HL-60 (cell line): ENCODE results near the gene DNAH10.

Experiments
- DNase-seq, 2 experiments: peaks; one replicate each; pipeline ENCODE4 v3.0.0-alpha.2; 2010 to 2020; ENCODE audit warnings: low read depth in 1 of 2, low spot score in 1 of 2
- H3K27ac ChIP-seq: fragments of 250-450 bp; sonication (Bioruptor Pico); replicated peaks from 2 replicates; pipeline ENCODE4 v1.5.1; 2020; ENCODE audit warnings: mild to moderate bottlenecking, moderate library complexity
- H3K27me3 ChIP-seq: fragments of 250-450 bp; sonication (Bioruptor Pico); 2 replicates; pipeline ENCODE4 v1.5.1; 2021; ENCODE audit warnings: mild to moderate bottlenecking, moderate library complexity; ENCODE audit not compliant: insufficient read depth, poor library complexity, severe bottlenecking
- H3K4me3 ChIP-seq: replicated peaks from 2 replicates; pipeline ENCODE4 v1.5.1; 2011; ENCODE audit warnings: mild to moderate bottlenecking, control low read depth, low read length; ENCODE audit not compliant: insufficient read depth
- GABPA ChIP-seq: IDR thresholded peaks from 2 replicates; pipeline ENCODE4 v1.6.1; 2012; ENCODE audit warnings: low read depth
- POLR2AphosphoS5 ChIP-seq: IDR thresholded peaks from 2 replicates; pipeline ENCODE4 v1.6.1; 2012; ENCODE audit warnings: low read depth
- REST ChIP-seq: IDR thresholded peaks from 2 replicates; pipeline ENCODE4 v1.6.1; 2012; ENCODE audit warnings: low read depth; ENCODE audit not compliant: insufficient replicate concordance
- SPI1 ChIP-seq: IDR thresholded peaks from 2 replicates; pipeline ENCODE4 v1.6.1; 2012; ENCODE audit warnings: low read depth, mild to moderate bottlenecking, borderline replicate concordance
- TF ChIP-seq, protein P1 (sequence below): IDR thresholded peaks from one replicate; pipeline ENCODE4 v1.5.1; 2011; ENCODE audit warnings: low read length, control low read depth, inconsistent platforms; ENCODE audit not compliant: insufficient read depth

Gene DNAH10

GRCh38 chr12:123754041-123754772 is 7.9 kb upstream of the DNAH10 start:
- Histone ChIP-seq H3K27ac (no peak overlapping the region), H3K4me3 (no peak overlapping the region), H3K27me3 (no peaks in the 10 kb centered on the region)
- DNase-seq: no peak
- no peak for TF ChIP-seq GABPA
- TF ChIP-seq REST: no peak
- TF ChIP-seq SPI1: no peak
- TF ChIP-seq, protein P1, sequence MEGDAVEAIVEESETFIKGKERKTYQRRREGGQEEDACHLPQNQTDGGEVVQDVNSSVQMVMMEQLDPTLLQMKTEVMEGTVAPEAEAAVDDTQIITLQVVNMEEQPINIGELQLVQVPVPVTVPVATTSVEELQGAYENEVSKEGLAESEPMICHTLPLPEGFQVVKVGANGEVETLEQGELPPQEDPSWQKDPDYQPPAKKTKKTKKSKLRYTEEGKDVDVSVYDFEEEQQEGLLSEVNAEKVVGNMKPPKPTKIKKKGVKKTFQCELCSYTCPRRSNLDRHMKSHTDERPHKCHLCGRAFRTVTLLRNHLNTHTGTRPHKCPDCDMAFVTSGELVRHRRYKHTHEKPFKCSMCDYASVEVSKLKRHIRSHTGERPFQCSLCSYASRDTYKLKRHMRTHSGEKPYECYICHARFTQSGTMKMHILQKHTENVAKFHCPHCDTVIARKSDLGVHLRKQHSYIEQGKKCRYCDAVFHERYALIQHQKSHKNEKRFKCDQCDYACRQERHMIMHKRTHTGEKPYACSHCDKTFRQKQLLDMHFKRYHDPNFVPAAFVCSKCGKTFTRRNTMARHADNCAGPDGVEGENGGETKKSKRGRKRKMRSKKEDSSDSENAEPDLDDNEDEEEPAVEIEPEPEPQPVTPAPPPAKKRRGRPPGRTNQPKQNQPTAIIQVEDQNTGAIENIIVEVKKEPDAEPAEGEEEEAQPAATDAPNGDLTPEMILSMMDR: no peak
- TF ChIP-seq POLR2AphosphoS5: no peak

DNA sequence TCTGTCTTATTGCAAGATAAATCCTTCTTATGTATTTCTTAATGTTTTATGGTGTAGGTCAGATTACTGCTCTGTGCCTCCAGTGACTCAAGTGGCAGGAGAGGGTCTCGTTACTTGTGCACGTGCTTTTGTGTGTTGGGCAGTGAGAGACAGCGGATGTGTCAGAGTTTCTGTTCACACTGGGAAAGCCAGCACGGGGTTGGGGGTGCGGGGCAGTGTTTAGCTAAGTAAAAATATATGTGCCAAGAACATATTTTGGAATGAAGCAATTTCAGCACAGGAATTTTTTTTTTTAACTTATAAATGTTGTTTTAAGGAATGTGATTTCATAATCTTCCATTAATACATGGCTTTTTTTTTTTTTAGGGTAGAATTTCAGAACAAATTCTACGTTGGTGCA is 4.5 kb upstream of the DNAH10 start:
- no peak for DNase-seq
- H3K4me3 ChIP-seq: no peak overlapping the region

GRCh38 chr12:123760267-123760938 is 1.7 kb upstream of the DNAH10 start:
- Histone ChIP-seq H3K27me3 (no peaks in the 10 kb centered on the region), H3K27ac (no peak overlapping the region), H3K4me3 (no peak overlapping the region)
- TF ChIP-seq GABPA: no peak
- no peak for TF ChIP-seq SPI1
- TF ChIP-seq, protein P1: no peak
- no peak for TF ChIP-seq REST
- TF ChIP-seq POLR2AphosphoS5: no peak
- no peak for DNase-seq

More for the DNA sequence above, 4.5 kb upstream of the DNAH10 start:
- TF ChIP-seq POLR2AphosphoS5 (no peak), SPI1 (no peak), GABPA (no peak)
- TF ChIP-seq, protein P1: no peak
- H3K27me3 ChIP-seq: no peaks in the 10 kb centered on the region
- no peak overlapping the region for H3K27ac ChIP-seq
